ENCODE data around the gene DPEP2.

DPEP2 gene

DNA sequence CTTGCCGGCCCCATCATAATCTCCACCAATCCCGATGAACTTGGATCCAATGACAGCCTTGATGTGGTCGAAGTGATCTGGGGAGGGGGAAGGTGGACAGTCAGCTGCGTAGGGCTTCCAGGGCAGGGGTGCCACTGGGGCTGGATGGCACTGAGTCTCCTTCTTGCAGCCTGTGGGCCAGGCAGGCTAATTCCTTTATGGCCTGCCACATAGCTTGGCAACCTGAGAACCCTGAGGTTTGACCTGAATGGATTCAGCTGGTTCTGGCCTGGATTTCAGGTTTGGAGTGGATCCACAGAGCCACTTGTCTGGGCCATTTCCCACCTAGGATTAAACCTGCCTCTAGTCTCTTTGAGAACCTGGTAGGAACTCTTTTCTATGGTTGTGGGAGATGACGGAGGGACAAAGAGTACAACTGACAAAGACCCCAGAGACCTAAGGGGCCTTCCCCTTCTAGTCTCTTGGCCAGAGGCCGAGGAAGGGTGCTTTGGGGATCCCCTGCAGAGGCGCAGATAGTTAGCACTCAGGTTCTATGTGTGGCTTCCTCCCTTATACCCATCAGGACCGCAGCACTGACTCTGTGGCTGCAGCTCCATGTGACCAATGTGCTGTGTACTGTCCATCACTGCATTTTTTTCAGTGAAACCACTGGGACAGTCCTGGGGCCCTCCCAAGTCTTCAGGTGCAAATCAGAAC is 9.8 kb downstream of the DPEP2 start:
- Mint-ChIP-seq H3K9me3 (no peaks in the 10 kb centered on the region), H3K4me1 (peaks cover 12% of the 10 kb centered on the region), H3K27ac (no peak overlapping the region), H3K4me3 (no peak overlapping the region), H3K27me3 (ENCODE audit: low read depth) (peaks cover 3% of the 10 kb centered on the region), H3K36me3 (ENCODE audit: low read depth) (no peaks in the 10 kb centered on the region)
- TF ChIP-seq, protein P1, sequence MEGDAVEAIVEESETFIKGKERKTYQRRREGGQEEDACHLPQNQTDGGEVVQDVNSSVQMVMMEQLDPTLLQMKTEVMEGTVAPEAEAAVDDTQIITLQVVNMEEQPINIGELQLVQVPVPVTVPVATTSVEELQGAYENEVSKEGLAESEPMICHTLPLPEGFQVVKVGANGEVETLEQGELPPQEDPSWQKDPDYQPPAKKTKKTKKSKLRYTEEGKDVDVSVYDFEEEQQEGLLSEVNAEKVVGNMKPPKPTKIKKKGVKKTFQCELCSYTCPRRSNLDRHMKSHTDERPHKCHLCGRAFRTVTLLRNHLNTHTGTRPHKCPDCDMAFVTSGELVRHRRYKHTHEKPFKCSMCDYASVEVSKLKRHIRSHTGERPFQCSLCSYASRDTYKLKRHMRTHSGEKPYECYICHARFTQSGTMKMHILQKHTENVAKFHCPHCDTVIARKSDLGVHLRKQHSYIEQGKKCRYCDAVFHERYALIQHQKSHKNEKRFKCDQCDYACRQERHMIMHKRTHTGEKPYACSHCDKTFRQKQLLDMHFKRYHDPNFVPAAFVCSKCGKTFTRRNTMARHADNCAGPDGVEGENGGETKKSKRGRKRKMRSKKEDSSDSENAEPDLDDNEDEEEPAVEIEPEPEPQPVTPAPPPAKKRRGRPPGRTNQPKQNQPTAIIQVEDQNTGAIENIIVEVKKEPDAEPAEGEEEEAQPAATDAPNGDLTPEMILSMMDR (IDR thresholded peaks at IDR 0.05; ENCODE audit: unreplicated experiment in 3 of 3), result no peak

DNA sequence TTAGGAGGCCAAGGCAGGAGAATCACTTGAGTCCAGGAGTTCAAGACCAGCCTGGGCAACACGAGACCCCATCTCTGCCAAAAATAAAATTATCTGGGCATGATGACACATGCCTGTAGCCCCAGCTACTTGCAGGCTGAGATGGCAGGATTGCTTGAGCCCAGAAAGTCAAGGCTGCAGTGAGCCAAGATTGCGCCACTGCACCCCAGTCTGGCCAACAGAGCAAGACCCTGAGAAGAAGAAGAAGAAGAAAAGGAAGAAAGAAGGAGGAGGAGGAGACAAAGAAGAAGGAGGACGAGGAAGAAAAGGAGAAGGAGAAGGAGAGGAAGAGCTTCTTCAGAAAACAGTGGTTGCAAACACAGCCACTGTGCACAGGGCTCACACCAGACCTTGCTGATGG is 10.6 kb downstream of the DPEP2 start:
- H3K36me3 Mint-ChIP-seq (ENCODE audit: low read depth), result no peaks in the 10 kb centered on the region
- peaks cover 14% of the 10 kb centered on the region for H3K4me1 Mint-ChIP-seq
- no peak overlapping the region for H3K27ac Mint-ChIP-seq
- no peak overlapping the region for H3K4me3 Mint-ChIP-seq
- TF ChIP-seq, protein P1 (IDR thresholded peaks at IDR 0.05; ENCODE audit: unreplicated experiment in 3 of 3), result no peak
- no peaks in the 10 kb centered on the region for H3K9me3 Mint-ChIP-seq
- H3K27me3 Mint-ChIP-seq (ENCODE audit: low read depth), result peaks cover under 1% of the 10 kb centered on the region

DNA sequence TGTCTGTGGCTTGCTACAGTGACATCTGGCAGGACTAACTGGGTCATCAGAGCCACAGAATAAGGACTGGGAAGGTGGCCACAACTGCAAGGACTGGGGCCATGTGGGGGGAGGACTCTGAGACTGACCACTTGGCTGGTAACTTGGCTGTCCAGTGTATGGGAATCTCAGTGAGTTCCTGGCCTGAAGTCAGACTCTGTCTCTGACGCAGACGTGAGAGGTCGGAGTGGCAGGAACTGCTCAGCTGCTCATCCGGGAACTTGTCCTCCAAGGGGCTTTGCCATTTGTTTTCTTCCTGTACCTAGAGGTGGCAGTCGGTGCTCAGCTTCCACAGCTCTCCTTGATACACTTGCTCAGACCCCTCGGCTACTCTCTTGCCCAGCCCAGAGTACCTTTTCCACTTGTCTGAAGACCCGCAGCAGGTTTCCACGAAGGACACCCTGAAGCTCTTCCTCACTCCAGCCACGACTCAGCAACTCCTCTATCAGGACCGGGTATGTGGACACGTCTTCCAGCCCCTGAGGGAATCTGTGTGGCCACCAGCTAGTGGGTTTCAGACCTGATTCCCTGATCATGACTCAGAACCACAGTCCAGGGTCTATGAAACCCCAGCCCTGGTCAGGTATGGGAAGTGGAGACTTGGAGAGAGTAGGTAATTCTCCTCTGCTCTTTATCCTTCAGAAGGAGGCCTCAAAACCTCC is 11.7 kb downstream of the DPEP2 start:
- H3K27me3 Mint-ChIP-seq (ENCODE audit: low read depth), result no peaks in the 10 kb centered on the region
- no peaks in the 10 kb centered on the region for H3K36me3 Mint-ChIP-seq (ENCODE audit: low read depth)
- TF ChIP-seq, protein P1 (IDR thresholded peaks at IDR 0.05; ENCODE audit: unreplicated experiment in 3 of 3), result no peak
- peak overlapping the region in 1 of 3 experiments; percentile 15 for H3K27ac Mint-ChIP-seq
- H3K9me3 Mint-ChIP-seq, result peaks cover 3% of the 10 kb centered on the region
- no peak overlapping the region for H3K4me3 Mint-ChIP-seq
- peaks cover 22% of the 10 kb centered on the region for H3K4me1 Mint-ChIP-seq

DNA sequence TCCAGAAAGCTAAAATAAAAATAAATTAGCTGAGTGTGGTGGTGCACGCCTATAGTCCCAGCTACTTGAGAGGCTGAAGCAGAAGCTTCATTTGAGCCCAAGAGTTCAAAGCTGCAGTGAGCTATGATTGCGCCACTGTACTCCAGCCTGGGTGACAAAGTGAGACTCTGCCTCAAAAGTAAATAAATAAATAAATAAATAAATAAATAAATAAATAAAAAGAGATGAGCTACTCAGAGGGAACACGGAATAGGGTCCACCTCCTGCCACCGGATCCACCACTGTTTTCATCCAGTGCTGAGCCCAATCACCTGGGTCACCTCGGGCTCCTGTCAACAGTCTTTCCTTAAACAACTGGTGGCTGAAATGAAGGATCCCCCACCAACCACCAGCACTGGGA is 12.3 kb downstream of the DPEP2 start:
- no peaks in the 10 kb centered on the region for H3K27me3 Mint-ChIP-seq (ENCODE audit: low read depth)
- peaks cover 22% of the 10 kb centered on the region for H3K4me1 Mint-ChIP-seq
- H3K27ac Mint-ChIP-seq, result no peak overlapping the region
- TF ChIP-seq, protein P1 (IDR thresholded peaks at IDR 0.05; ENCODE audit: unreplicated experiment in 3 of 3), result no peak
- H3K9me3 Mint-ChIP-seq, result peaks cover 3% of the 10 kb centered on the region
- no peak overlapping the region for H3K4me3 Mint-ChIP-seq
- H3K36me3 Mint-ChIP-seq (ENCODE audit: low read depth), result no peaks in the 10 kb centered on the region

DNA sequence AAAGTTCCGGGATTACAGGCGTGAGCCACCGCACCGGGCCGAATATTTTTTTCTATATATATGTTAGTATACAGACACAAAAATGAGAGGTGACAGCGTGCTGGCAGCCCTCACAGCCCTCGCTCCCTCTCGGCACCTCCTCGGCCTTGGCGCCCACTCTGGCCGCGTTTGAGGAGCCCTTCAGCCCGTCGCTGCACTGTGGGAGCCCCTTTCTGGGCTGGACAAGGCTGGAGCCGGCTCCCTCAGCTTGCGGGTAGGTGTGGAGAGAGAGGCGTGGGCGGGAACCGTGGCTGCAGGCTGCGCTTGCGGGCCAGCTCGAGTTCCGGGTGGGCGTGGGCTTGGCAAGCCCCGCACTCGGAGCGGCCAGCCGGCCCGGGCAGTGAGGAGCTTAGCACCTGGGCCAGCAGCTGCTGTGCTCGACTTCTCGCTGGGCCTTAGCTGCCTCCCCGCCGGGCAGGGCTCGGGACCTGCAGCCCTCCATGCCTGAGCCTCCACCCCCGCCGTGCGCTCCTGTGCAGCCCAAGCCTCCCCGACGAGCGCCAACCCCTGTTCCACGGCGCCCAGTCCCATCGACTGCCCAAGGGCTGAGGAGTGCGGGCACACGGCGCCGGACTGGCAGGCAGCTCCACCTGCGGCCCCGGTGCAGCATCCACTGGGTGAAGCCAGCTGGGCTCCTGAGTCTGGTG is 17.1 kb downstream of the DPEP2 start:
- TF ChIP-seq, protein P1 (IDR thresholded peaks at IDR 0.05; ENCODE audit: unreplicated experiment in 3 of 3), result no peak
- H3K4me1 Mint-ChIP-seq, result peaks cover 15% of the 10 kb centered on the region
- H3K27ac Mint-ChIP-seq, result no peak overlapping the region
- peaks cover 3% of the 10 kb centered on the region for H3K9me3 Mint-ChIP-seq
- no peak overlapping the region for H3K4me3 Mint-ChIP-seq
- H3K36me3 Mint-ChIP-seq (ENCODE audit: low read depth), result no peaks in the 10 kb centered on the region
- peaks cover 3% of the 10 kb centered on the region for H3K27me3 Mint-ChIP-seq (ENCODE audit: low read depth)

Data from nephron (organoid).